Measurements from ENCODE around the gene TCF20. TPM values are rescaled to one million over a fixed set of nuclear protein-coding genes. Genes with fewer than 3 reads are reported as not detected.
A peak's percentile ranks its signal among the peaks of the same experiment; 100 is the strongest.

Gene TCF20
- total RNA-seq, 4 donors from 2014 or later = 20.8 to 34.8 (median 23.3) TPM

DNA sequence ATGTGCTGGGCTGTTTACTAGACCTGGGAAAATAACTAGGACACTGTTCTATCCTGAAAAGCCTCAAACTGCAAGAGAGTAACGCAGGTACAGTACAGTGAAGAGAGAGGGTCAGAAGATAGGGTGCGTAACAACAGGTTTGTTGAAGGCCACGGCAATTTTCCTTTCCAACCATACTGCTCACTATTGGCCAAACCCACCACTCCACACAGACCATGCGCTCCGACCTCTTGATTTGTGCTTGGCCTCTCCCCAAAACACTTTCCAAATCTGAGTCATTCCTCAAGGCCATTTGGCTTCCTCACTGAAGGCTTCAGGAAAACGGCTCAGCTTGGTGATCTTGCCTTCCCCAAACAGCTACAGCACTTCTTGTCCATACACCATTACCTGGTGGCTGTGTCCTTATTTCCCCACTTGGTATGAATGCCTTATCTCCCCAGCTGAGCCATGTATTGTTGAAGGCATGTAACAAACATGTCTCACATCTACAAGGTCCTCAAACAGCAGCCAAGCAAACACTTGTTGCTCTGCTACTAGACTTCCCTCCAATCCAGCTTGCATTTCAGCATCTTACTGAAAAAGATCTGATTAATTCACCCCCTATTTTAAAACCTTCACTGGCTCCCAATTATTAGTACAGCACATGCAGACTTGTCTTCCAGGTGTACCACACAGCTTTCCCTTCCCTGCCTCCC lies 40.9 kb downstream of the TCF20 start:
- peak; percentile 73 for ATAC-seq (ENCODE audit: low FRiP score)
- TF ChIP-seq, protein P1, sequence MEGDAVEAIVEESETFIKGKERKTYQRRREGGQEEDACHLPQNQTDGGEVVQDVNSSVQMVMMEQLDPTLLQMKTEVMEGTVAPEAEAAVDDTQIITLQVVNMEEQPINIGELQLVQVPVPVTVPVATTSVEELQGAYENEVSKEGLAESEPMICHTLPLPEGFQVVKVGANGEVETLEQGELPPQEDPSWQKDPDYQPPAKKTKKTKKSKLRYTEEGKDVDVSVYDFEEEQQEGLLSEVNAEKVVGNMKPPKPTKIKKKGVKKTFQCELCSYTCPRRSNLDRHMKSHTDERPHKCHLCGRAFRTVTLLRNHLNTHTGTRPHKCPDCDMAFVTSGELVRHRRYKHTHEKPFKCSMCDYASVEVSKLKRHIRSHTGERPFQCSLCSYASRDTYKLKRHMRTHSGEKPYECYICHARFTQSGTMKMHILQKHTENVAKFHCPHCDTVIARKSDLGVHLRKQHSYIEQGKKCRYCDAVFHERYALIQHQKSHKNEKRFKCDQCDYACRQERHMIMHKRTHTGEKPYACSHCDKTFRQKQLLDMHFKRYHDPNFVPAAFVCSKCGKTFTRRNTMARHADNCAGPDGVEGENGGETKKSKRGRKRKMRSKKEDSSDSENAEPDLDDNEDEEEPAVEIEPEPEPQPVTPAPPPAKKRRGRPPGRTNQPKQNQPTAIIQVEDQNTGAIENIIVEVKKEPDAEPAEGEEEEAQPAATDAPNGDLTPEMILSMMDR (IDR thresholded peaks at IDR 0.05) = no peak
- DNase-seq (ENCODE audit: low spot score) = no peak

DNA sequence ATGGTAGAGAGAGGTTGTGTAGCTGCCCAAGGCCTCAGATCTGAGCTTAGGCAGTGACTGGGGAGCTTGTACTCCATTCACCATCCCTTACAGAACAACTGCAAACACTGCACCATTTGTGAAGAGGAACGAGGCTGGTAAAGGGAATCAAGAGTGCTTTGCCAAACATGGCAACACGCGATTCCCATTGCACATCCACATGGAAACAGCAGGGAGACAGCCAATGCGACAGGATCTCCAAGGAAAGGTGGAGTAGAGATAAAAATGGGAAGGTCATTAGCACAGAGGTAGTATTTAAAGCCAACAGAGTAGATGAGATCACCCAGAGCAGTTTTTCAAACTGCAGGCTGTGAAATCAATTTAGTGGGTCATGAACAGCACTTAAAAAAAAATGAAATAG lies 42.0 kb downstream of the TCF20 start:
- ATAC-seq (ENCODE audit: low FRiP score) (no peak), DNase-seq (ENCODE audit: low spot score) (no peak)
- TF ChIP-seq, protein P1 (IDR thresholded peaks at IDR 0.05) = no peak

DNA sequence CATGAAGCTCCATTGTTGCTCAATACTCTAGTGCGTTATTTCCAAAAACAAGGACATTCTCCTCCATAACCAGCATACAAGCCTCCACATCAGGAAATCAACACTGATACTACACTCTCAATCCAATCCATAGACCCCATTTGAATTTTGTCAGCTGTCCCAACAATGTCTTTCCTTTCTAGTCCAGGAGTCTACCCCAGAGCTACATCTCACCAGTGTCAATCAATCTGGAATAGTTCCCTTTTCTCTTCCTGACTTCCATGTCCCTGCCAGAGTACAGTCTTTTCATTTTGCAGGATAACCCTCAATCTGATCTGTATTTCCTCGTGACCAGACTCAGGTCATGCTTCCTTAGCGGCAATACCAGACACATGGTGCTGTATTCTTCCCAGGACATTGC lies 43.0 kb downstream of the TCF20 start:
- TF ChIP-seq, protein P1 (IDR thresholded peaks at IDR 0.05) = no peak
- no peak for DNase-seq (ENCODE audit: low spot score)
- ATAC-seq (ENCODE audit: low FRiP score) = no peak

DNA sequence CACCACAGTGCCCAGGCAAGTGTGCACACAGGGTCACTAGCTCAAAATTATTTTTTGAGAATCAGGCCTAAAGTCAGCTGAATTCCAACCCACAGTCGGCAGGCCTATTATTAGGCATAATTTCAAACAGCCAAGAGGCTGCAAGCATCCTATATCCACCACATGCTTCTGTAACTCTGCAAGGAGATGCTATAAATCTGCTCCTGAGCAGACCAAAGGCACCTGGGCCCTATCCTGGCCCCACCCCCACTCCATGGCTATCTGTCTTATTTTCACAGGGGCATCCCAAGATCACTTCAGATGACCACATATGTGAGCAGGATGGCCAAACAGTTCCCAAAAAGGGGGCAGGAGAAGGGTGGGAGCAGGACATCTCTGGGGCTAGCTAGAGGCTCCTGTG lies 44.6 kb downstream of the TCF20 start:
- DNase-seq (ENCODE audit: low spot score) = no peak
- no peak for ATAC-seq (ENCODE audit: low FRiP score)
- TF ChIP-seq, protein P1 (IDR thresholded peaks at IDR 0.05) = no peak

DNA sequence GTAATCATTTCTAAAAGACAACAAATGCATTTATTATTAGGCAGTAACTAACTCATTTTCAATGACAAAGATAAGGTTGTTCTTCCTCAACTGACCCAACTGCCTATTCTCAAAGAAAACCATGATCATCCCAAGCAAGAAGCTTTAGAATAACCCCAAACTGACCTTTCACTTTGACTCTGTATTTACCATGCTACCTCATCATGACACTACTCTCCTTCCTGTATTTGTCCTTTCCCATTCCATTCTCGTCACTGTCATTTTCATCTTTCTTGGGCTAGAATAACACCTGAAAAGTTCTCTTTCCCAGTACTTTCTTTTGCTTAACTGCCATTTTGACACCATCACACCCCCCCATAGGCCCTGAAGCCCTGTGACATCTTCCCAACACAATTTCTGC lies 48.3 kb downstream of the TCF20 start:
- no peak for ATAC-seq (ENCODE audit: low FRiP score)
- TF ChIP-seq, protein P1 (IDR thresholded peaks at IDR 0.05) = no peak
- no peak for DNase-seq (ENCODE audit: low spot score)

Other genes with a start within 250 kb of the TCF20 start
- 10 to 100 TPM; 24.8 to 47.6 (median 35.3) TPM for gene NAGA, start 199.8 kb downstream of the TCF20 start, total RNA-seq
- 10 to 100 TPM in 3 of 4 donors, 1 to 10 TPM in 1; 9.3 to 22.5 (median 13.9) TPM for gene PHETA2, start 196.4 kb downstream of the TCF20 start, total RNA-seq
- gene SMDT1, start 191.0 kb downstream of the TCF20 start, total RNA-seq = 10 to 100 TPM in 3 of 4 donors, 1 to 10 TPM in 1; 9.9 to 16.2 (median 12.2) TPM
- gene NDUFA6, start 179.9 kb downstream of the TCF20 start, total RNA-seq = 10 to 100 TPM; 55.5 to 59.3 (median 57.7) TPM
- gene CYP2D6, start 139.8 kb downstream of the TCF20 start, total RNA-seq = 1 to 10 TPM in 1 of 4 donors, under 1 TPM in 3; 0.28 to 1.1 (median 0.49) TPM
- gene NFAM1, start 161.8 kb upstream of the TCF20 start, total RNA-seq = 10 to 100 TPM in 1 of 4 donors, 1 to 10 TPM in 3; 4.9 to 14.0 (median 6.3) TPM
- gene RRP7A, start 249.1 kb upstream of the TCF20 start, total RNA-seq = 10 to 100 TPM; 19.3 to 28.6 (median 23.4) TPM

Data from omental fat pad (tissue), 4 donors.